Measurements from ENCODE around the gene SYNDIG1.

The SYNDIG1 gene

DNA sequence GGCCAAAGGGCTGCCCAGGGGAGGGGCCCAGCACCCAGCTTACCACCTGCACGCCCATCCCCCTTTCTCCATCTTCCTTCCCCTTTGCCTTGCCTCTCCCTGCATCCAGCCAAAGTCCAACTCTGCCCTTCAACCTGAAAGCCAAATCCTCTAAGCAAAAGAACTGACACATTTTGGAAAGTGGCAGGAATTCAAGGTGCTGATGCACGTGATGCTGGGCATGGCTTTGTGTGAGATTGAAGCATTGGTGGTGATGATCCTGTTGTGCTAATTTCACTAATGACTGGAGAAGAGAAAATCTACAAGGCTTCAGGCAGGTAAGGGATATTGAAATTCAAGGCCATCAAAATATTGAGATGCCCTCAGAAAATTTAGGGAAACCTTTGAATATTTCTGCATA lies 23.3 kb downstream of the SYNDIG1 start:
- Histone ChIP-seq H3K4me1 (ENCODE audit: insufficient read depth, poor library complexity, severe bottlenecking) (no peaks in the 10 kb centered on the region), H3K27me3 (ENCODE audit: insufficient read depth, poor library complexity, severe bottlenecking) (no peaks in the 10 kb centered on the region), H3K4me3 (ENCODE audit: severe bottlenecking) (no peak overlapping the region), H3K9me3 (ENCODE audit: severe bottlenecking) (no peaks in the 10 kb centered on the region), H3K36me3 (ENCODE audit: low read depth) (no peaks in the 10 kb centered on the region), H3K27ac (ENCODE audit: poor library complexity, severe bottlenecking) (no peak overlapping the region)
- TF ChIP-seq, protein P1, sequence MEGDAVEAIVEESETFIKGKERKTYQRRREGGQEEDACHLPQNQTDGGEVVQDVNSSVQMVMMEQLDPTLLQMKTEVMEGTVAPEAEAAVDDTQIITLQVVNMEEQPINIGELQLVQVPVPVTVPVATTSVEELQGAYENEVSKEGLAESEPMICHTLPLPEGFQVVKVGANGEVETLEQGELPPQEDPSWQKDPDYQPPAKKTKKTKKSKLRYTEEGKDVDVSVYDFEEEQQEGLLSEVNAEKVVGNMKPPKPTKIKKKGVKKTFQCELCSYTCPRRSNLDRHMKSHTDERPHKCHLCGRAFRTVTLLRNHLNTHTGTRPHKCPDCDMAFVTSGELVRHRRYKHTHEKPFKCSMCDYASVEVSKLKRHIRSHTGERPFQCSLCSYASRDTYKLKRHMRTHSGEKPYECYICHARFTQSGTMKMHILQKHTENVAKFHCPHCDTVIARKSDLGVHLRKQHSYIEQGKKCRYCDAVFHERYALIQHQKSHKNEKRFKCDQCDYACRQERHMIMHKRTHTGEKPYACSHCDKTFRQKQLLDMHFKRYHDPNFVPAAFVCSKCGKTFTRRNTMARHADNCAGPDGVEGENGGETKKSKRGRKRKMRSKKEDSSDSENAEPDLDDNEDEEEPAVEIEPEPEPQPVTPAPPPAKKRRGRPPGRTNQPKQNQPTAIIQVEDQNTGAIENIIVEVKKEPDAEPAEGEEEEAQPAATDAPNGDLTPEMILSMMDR (IDR thresholded peaks at IDR 0.05; ENCODE audit: poor library complexity, severe bottlenecking), result no peak
- ATAC-seq (ENCODE audit: low read depth), result no peak
- no peak for DNase-seq (ENCODE audit: low spot score)

DNA sequence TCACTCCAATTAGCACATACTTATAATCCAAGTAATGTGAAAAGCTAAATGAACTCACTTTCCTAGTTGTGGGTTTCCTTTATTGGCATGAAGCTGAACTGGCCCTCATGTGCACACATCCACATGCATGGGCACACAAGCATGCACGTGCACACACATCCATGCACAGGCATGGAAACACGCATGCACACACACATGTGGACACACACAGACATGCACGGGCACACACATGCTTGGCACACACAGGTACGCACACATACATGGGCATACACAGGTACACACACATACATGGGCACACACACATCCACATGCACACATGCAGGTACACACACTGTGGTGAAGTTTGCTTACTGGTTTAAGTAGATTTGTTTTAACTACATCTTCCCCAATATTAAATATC lies 23.8 kb downstream of the SYNDIG1 start:
- no peaks in the 10 kb centered on the region for H3K36me3 ChIP-seq (ENCODE audit: low read depth)
- TF ChIP-seq, protein P1 (IDR thresholded peaks at IDR 0.05; ENCODE audit: poor library complexity, severe bottlenecking), result no peak
- no peak overlapping the region for H3K4me3 ChIP-seq (ENCODE audit: severe bottlenecking)
- H3K27ac ChIP-seq (ENCODE audit: poor library complexity, severe bottlenecking), result no peak overlapping the region
- ATAC-seq (ENCODE audit: low read depth) (no peak), DNase-seq (ENCODE audit: low spot score) (no peak)
- H3K27me3 ChIP-seq (ENCODE audit: insufficient read depth, poor library complexity, severe bottlenecking), result no peaks in the 10 kb centered on the region
- H3K4me1 ChIP-seq (ENCODE audit: insufficient read depth, poor library complexity, severe bottlenecking), result no peaks in the 10 kb centered on the region
- no peaks in the 10 kb centered on the region for H3K9me3 ChIP-seq (ENCODE audit: severe bottlenecking)

DNA sequence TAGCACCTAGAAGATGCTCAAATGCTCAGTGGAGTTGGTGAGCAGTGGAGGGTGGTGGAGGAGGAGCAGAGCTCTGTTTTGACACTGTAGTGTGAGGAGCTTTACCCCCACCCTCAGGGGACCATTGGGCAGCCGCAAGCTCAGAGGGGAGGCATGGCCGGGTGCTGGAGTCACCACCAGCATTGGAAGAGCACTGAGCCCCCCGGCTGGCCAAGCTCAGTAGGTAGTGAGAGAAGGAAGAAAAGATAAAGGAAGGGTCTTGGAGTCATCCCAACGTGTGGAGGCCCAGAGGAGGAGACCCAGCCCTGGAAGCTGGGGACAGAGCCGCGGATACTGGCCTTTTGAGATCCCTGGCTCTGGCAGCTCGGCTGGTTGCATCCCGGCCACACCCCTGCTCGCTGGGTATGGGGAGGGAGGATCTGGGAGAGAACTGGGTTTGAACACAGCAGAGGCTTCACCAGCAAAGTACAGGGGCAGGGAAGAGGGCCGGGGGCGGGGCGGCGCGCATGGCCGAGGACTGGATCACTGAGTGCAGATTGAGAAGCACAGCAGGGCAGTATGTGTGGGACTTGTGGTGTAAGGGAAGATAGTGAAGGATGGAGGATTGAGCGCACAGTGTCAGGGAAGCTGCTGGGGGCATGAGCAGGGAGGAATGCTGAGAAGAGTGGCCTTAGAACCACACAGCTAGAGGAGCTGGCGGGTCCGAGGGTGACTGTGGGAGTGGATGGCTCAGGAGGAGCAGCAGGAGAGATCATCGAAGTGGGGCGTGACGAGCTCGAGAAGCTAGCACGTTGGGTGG lies 24.4 kb downstream of the SYNDIG1 start:
- TF ChIP-seq, protein P1 (IDR thresholded peaks at IDR 0.05; ENCODE audit: poor library complexity, severe bottlenecking), result no peak
- H3K36me3 ChIP-seq (ENCODE audit: low read depth), result no peaks in the 10 kb centered on the region
- H3K4me1 ChIP-seq (ENCODE audit: insufficient read depth, poor library complexity, severe bottlenecking), result no peaks in the 10 kb centered on the region
- ATAC-seq (ENCODE audit: low read depth) (no peak), DNase-seq (ENCODE audit: low spot score) (no peak)
- H3K4me3 ChIP-seq (ENCODE audit: severe bottlenecking), result no peak overlapping the region
- H3K9me3 ChIP-seq (ENCODE audit: severe bottlenecking), result no peaks in the 10 kb centered on the region
- no peaks in the 10 kb centered on the region for H3K27me3 ChIP-seq (ENCODE audit: insufficient read depth, poor library complexity, severe bottlenecking)
- no peak overlapping the region for H3K27ac ChIP-seq (ENCODE audit: poor library complexity, severe bottlenecking)

DNA sequence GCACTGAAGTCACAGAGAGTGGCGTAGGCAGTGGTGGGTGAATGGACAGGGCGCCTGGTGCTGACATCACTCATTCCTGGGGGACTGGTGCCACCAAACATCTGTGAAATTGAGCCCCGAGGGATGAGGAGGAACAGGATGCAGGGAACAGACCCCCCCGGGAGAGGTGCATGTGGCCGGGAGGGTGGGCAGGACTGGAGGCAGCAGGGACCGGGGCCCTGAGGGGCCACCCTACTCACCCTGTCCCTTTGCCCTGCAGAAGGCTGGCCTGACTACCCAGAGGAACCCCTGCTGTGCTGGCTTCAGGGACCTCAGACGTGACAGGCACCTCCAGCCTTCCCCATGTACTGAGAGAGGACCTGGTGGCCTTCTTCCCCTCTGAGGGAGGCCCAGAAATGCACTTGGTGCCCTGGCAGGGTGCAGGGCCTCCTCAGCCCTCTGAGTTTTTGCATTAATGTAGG lies 25.1 kb downstream of the SYNDIG1 start:
- Histone ChIP-seq H3K4me1 (ENCODE audit: insufficient read depth, poor library complexity, severe bottlenecking) (no peaks in the 10 kb centered on the region), H3K36me3 (ENCODE audit: low read depth) (no peaks in the 10 kb centered on the region), H3K27ac (ENCODE audit: poor library complexity, severe bottlenecking) (no peak overlapping the region), H3K27me3 (ENCODE audit: insufficient read depth, poor library complexity, severe bottlenecking) (no peaks in the 10 kb centered on the region), H3K9me3 (ENCODE audit: severe bottlenecking) (no peaks in the 10 kb centered on the region), H3K4me3 (ENCODE audit: severe bottlenecking) (no peak overlapping the region)
- TF ChIP-seq, protein P1 (IDR thresholded peaks at IDR 0.05; ENCODE audit: poor library complexity, severe bottlenecking), result no peak
- DNase-seq (ENCODE audit: low spot score) (no peak), ATAC-seq (ENCODE audit: low read depth) (peak; percentile 44; the same call in 1 of the 3 replicates)

DNA sequence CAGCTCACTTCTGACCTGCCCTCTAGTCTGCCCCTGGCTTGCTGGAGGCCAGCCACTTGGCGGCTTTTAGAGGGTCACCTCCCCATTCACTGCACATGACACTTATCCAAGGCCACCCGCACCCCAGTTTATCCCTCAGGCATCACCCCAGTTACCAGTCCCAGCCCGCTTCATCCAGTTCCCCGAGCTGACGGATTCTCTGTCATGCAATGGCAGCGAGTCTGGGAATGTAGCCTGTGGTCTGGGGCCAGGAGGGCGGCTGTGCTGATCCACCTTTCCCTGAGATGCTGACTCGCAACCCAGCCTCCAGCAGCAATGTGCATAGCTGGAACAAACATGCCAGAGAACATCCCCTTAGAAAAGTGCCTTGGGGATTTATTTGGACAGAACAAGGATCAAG lies 25.8 kb downstream of the SYNDIG1 start:
- DNase-seq (ENCODE audit: low spot score) (no peak), ATAC-seq (ENCODE audit: low read depth) (no peak)
- Histone ChIP-seq H3K27ac (ENCODE audit: poor library complexity, severe bottlenecking) (no peak overlapping the region), H3K27me3 (ENCODE audit: insufficient read depth, poor library complexity, severe bottlenecking) (no peaks in the 10 kb centered on the region), H3K4me1 (ENCODE audit: insufficient read depth, poor library complexity, severe bottlenecking) (no peaks in the 10 kb centered on the region), H3K36me3 (ENCODE audit: low read depth) (no peaks in the 10 kb centered on the region), H3K9me3 (ENCODE audit: severe bottlenecking) (no peaks in the 10 kb centered on the region), H3K4me3 (ENCODE audit: severe bottlenecking) (no peak overlapping the region)
- TF ChIP-seq, protein P1 (IDR thresholded peaks at IDR 0.05; ENCODE audit: poor library complexity, severe bottlenecking), result no peak

All from RWPE2 (cell line).